ENCODE data around the gene SLC6A4. TPM values are rescaled to one million over a fixed set of nuclear protein-coding genes. Genes with fewer than 3 reads are reported as not detected.

The SLC6A4 gene
- total and polyA plus RNA-seq, 3 donors from 2014 or later: 1.7 to 2.4 (median 1.7) TPM

GRCh38 chr17:30219315-30219714 is 16.2 kb downstream of the SLC6A4 start:
- no peak for TF ChIP-seq POLR2A (IDR thresholded peaks at IDR 0.05)
- TF ChIP-seq, protein P1, sequence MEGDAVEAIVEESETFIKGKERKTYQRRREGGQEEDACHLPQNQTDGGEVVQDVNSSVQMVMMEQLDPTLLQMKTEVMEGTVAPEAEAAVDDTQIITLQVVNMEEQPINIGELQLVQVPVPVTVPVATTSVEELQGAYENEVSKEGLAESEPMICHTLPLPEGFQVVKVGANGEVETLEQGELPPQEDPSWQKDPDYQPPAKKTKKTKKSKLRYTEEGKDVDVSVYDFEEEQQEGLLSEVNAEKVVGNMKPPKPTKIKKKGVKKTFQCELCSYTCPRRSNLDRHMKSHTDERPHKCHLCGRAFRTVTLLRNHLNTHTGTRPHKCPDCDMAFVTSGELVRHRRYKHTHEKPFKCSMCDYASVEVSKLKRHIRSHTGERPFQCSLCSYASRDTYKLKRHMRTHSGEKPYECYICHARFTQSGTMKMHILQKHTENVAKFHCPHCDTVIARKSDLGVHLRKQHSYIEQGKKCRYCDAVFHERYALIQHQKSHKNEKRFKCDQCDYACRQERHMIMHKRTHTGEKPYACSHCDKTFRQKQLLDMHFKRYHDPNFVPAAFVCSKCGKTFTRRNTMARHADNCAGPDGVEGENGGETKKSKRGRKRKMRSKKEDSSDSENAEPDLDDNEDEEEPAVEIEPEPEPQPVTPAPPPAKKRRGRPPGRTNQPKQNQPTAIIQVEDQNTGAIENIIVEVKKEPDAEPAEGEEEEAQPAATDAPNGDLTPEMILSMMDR (IDR thresholded peaks at IDR 0.05): no peak
- 84 to 90% methylated on average over 4 of the region's 4 CpGs for WGBS, 2 donors

GRCh38 chr17:30218799-30219198 is 16.7 kb downstream of the SLC6A4 start:
- no peak for DNase-seq
- no peaks in the 10 kb centered on the region for H3K27me3 ChIP-seq
- no peak overlapping the region for H3K4me3 ChIP-seq
- TF ChIP-seq, protein P1 (IDR thresholded peaks at IDR 0.05): no peak
- no peak for TF ChIP-seq POLR2A (IDR thresholded peaks at IDR 0.05)
- no peaks in the 10 kb centered on the region for H3K4me1 ChIP-seq
- H3K9me3 ChIP-seq: no peaks in the 10 kb centered on the region
- H3K36me3 ChIP-seq (ENCODE audit: low read depth, missing control alignments): no peaks in the 10 kb centered on the region
- no peak overlapping the region for H3K27ac ChIP-seq
- WGBS, 2 donors: 88 to 95% methylated on average over 8 to 9 of the region's 9 CpGs
- intact Hi-C loops (cut with DNase I; ENCODE audit: low total_unique reads): no loop called here

More at GRCh38 chr17:30219315-30219714, 16.2 kb downstream of the SLC6A4 start:
- Histone ChIP-seq H3K9me3 (no peaks in the 10 kb centered on the region), H3K27me3 (no peaks in the 10 kb centered on the region), H3K4me3 (no peak overlapping the region), H3K4me1 (no peaks in the 10 kb centered on the region), H3K36me3 (ENCODE audit: low read depth, missing control alignments) (no peaks in the 10 kb centered on the region), H3K27ac (no peak overlapping the region)
- DNase-seq: no peak
- intact Hi-C loops (cut with DNase I; ENCODE audit: low total_unique reads): no loop called here

GRCh38 chr17:30217746-30218245 is 17.7 kb downstream of the SLC6A4 start:
- no peak for TF ChIP-seq POLR2A (IDR thresholded peaks at IDR 0.05)
- TF ChIP-seq, protein P1 (IDR thresholded peaks at IDR 0.05): no peak
- DNase-seq: no peak
- WGBS, 2 donors: 93% methylated on average over 11 of the region's 11 CpGs
- Histone ChIP-seq H3K4me1 (no peaks in the 10 kb centered on the region), H3K36me3 (ENCODE audit: low read depth, missing control alignments) (no peaks in the 10 kb centered on the region), H3K9me3 (no peaks in the 10 kb centered on the region), H3K27ac (no peak overlapping the region), H3K27me3 (no peaks in the 10 kb centered on the region), H3K4me3 (no peak overlapping the region)
- intact Hi-C loops (cut with DNase I; ENCODE audit: low total_unique reads): no loop called here

DNA sequence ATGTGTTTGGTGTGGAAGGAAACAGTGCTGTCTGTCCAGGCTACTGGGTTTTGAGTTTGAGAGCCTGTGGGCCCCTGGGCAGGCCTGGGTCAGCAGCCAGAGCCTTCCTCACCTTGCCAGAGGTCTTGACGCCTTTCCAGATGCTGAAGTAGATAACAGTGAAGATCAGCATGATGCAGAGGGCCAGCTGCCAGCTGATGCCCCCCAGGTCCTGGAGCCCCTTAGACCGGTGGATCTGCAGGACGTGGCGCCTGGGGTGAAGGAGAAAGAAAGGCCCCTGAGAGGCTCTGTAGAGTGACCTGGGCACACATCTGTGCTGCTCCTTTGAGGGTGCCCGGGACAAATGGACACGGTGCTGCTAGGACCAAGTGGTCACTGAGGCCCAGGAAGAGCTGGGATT is 18.4 kb downstream of the SLC6A4 start:
- Histone ChIP-seq H3K4me1 (no peaks in the 10 kb centered on the region), H3K4me3 (no peak overlapping the region), H3K36me3 (ENCODE audit: low read depth, missing control alignments) (no peaks in the 10 kb centered on the region), H3K9me3 (no peaks in the 10 kb centered on the region), H3K27ac (no peak overlapping the region), H3K27me3 (no peaks in the 10 kb centered on the region)
- no peak for DNase-seq
- 95 to 98% methylated on average over 6 of the region's 6 CpGs for WGBS, 2 donors
- TF ChIP-seq, protein P1 (IDR thresholded peaks at IDR 0.05): no peak
- TF ChIP-seq POLR2A (IDR thresholded peaks at IDR 0.05): no peak
- intact Hi-C loops (cut with DNase I; ENCODE audit: low total_unique reads): no loop called here

DNA sequence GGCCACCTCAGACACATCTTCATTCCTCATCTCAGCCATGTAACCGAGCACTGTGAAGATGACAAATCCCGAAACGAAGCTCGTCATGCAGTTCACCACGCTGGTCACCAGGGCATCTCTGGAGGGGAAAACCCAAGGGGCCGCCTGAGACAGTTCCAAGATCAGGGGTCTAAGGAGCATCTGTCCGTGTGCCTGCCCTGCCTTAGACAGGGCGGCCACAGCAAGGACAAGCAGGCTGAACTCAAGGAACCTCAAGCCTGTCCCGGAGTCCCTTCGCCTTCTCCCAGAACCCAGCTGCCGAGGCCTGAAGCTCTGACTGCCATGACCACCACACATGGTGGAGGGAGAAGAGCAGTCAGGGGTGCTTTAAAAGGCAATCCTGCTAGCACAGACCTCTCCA is 22.7 kb downstream of the SLC6A4 start:
- H3K4me1 ChIP-seq: no peaks in the 10 kb centered on the region
- TF ChIP-seq POLR2A (IDR thresholded peaks at IDR 0.05): no peak
- TF ChIP-seq, protein P1 (IDR thresholded peaks at IDR 0.05): no peak
- no peaks in the 10 kb centered on the region for H3K36me3 ChIP-seq (ENCODE audit: low read depth, missing control alignments)
- 93% methylated on average over 8 to 11 of the region's 11 CpGs for WGBS, 2 donors
- no peak overlapping the region for H3K4me3 ChIP-seq
- no peaks in the 10 kb centered on the region for H3K9me3 ChIP-seq
- H3K27ac ChIP-seq: no peak overlapping the region
- DNase-seq: no peak
- H3K27me3 ChIP-seq: no peaks in the 10 kb centered on the region
- intact Hi-C loops (cut with DNase I; ENCODE audit: low total_unique reads): no loop called here
